Measurements from ENCODE around the gene RHOB. TPM values are rescaled to one million over a fixed set of nuclear protein-coding genes. Genes with fewer than 3 reads are reported as not detected.

RHOB gene
- total and polyA plus RNA-seq, 8 donors: 143 to 1,146 (median 424) TPM

DNA sequence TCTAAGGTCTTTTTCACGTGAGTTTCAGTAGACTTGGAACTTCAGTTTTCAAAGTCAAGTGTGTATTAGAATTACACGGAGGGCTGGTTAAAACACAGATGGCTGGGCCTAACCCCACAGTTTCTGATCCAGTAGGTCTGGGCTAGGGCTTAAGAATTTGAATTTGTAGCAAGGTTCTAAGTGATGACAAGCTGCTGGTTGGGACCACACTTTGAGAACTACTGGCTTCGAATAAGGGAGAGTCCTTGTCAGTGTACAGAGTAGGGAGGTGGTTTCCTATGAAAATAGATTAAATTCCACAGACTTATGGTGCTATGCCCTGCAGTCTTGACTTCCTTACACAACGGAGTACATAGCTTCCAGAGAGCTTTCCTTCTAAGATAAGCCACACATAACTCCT, 4.5 kb downstream of the RHOB start:
- Histone ChIP-seq H3K4me1 (peaks cover 18 to 47% (median 30%) of the 10 kb centered on the region in 4 donors), H3K9me3 (no peaks in the 10 kb centered on the region), H3K27ac (peak overlapping the region; percentile 52 to 100 (median 99)), H3K4me3 (no peak overlapping the region), H3K36me3 (peaks cover 0 to 22% (median 12%) of the 10 kb centered on the region in 4 donors), H3K27me3 (no peaks in the 10 kb centered on the region)
- intact Hi-C loops (cut with DNase I; ENCODE audit: low total_unique reads): no loop called here
- no peak for TF ChIP-seq POLR2A (IDR thresholded peaks at IDR 0.05)
- peak in 2 of 3 donors; percentile 56 to 74 for TF ChIP-seq POLR2AphosphoS5 (IDR thresholded peaks at IDR 0.05)
- peak in 1 of 2 donors; percentile 24 for DNase-seq
- WGBS, 5 donors: 32 to 44% (median 38%) methylated on average over 4 of the region's 4 CpGs

DNA sequence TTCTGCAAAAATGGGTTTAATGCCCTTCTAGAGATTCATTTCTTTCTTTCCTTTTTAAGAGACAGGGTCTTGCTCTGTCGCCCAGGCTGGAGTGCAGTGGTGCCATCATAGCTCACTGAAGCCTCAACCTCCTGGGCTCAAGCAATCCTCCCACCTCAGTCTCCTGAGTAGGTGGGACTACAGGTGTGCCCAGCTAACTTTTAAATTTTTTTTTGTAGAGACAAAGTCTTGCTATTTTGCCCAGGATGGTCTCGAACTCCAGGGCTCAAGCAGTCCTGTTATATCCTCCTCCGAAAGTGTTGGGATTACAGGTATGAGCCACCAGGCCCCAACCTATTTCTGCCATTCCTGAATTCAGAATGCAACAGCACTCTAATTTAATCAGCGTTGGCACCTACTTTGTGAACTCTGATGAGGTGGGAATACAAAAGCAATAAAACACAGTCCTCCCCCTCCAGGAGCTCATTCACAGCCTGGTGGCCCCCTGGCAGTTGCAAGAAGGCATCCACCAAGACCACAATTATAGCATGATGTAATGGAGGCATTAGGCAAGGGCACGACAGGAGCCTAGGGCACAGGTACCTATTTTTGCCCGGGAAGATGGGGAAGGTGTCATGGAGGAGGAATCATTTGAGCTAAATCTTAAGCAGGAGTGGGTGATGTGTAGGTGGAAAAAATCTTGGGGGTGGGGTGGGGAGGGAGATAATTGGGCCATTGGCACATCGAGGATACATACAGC, 5.1 kb downstream of the RHOB start:
- no peaks in the 10 kb centered on the region for H3K9me3 ChIP-seq
- TF ChIP-seq POLR2A (IDR thresholded peaks at IDR 0.05): no peak
- TF ChIP-seq POLR2AphosphoS5 (IDR thresholded peaks at IDR 0.05): peak in 2 of 3 donors; percentile 69 to 74
- 89 to 95% (median 94%) methylated on average over 7 of the region's 7 CpGs for WGBS, 5 donors
- DNase-seq: peak in 1 of 2 donors; percentile 21
- intact Hi-C loops (cut with DNase I; ENCODE audit: low total_unique reads): no loop called here
- H3K27ac ChIP-seq: peak overlapping the region in 4 of 5 donors; percentile 98 to 100 (median 100)
- peaks cover 0 to 22% (median 12%) of the 10 kb centered on the region in 4 donors for H3K36me3 ChIP-seq
- H3K4me1 ChIP-seq: peaks cover 19 to 47% (median 34%) of the 10 kb centered on the region in 4 donors
- no peak overlapping the region for H3K4me3 ChIP-seq
- H3K27me3 ChIP-seq: no peaks in the 10 kb centered on the region

GRCh38 chr2:20452551-20452950, 5.7 kb downstream of the RHOB start:
- H3K4me3 ChIP-seq: no peak overlapping the region
- peaks cover 18 to 54% (median 40%) of the 10 kb centered on the region in 4 donors for H3K4me1 ChIP-seq
- WGBS, 5 donors: 55 to 85% (median 67%) methylated on average over 3 to 4 of the region's 4 CpGs
- peak in 1 of 2 donors; percentile 27 for DNase-seq
- no peaks in the 10 kb centered on the region for H3K27me3 ChIP-seq
- no peaks in the 10 kb centered on the region for H3K9me3 ChIP-seq
- peak overlapping the region in 4 of 5 donors; percentile 98 to 100 (median 100) for H3K27ac ChIP-seq
- peaks cover 0 to 18% (median 11%) of the 10 kb centered on the region in 4 donors for H3K36me3 ChIP-seq
- peak in 2 of 3 donors; percentile 35 to 50 for TF ChIP-seq POLR2AphosphoS5 (IDR thresholded peaks at IDR 0.05)
- no peak for TF ChIP-seq EP300 (IDR thresholded peaks at IDR 0.05)
- TF ChIP-seq, protein P1, sequence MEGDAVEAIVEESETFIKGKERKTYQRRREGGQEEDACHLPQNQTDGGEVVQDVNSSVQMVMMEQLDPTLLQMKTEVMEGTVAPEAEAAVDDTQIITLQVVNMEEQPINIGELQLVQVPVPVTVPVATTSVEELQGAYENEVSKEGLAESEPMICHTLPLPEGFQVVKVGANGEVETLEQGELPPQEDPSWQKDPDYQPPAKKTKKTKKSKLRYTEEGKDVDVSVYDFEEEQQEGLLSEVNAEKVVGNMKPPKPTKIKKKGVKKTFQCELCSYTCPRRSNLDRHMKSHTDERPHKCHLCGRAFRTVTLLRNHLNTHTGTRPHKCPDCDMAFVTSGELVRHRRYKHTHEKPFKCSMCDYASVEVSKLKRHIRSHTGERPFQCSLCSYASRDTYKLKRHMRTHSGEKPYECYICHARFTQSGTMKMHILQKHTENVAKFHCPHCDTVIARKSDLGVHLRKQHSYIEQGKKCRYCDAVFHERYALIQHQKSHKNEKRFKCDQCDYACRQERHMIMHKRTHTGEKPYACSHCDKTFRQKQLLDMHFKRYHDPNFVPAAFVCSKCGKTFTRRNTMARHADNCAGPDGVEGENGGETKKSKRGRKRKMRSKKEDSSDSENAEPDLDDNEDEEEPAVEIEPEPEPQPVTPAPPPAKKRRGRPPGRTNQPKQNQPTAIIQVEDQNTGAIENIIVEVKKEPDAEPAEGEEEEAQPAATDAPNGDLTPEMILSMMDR (IDR thresholded peaks at IDR 0.05): no peak
- no peak for TF ChIP-seq POLR2A (IDR thresholded peaks at IDR 0.05)
- intact Hi-C loops (cut with DNase I; ENCODE audit: low total_unique reads): no loop called here

DNA sequence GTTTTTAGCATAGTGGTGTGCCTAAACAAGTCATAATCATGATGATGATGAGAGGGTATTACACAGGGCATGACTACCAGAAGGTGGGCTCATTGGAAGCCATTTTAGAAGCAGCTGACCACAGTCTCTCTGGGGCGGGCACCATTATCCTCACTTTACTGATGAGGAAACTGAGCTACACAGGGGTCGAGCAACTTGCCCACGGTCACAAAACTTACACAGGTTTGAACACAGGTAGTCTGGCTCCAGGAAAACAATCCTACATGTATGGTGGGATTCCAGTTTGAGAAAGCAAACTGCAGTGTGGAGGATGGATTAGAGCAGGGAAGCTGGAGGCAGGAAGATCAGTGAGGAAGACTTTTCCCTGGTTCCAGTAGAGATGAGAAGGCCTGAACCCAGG, 6.2 kb downstream of the RHOB start:
- intact Hi-C loops (cut with DNase I; ENCODE audit: low total_unique reads): no loop called here
- peaks cover 0 to 12% (median 6%) of the 10 kb centered on the region in 4 donors for H3K36me3 ChIP-seq
- 94 to 99% (median 98%) methylated on average over 3 of the region's 3 CpGs for WGBS, 5 donors
- peaks cover 17 to 59% (median 45%) of the 10 kb centered on the region in 4 donors for H3K4me1 ChIP-seq
- TF ChIP-seq POLR2A (IDR thresholded peaks at IDR 0.05): peak in 1 of 4 donors; percentile 4
- TF ChIP-seq, protein P1 (IDR thresholded peaks at IDR 0.05): no peak
- peak in 1 of 3 donors; percentile 51 for TF ChIP-seq POLR2AphosphoS5 (IDR thresholded peaks at IDR 0.05)
- no peak for TF ChIP-seq EP300 (IDR thresholded peaks at IDR 0.05)
- H3K9me3 ChIP-seq: no peaks in the 10 kb centered on the region
- H3K27me3 ChIP-seq: no peaks in the 10 kb centered on the region
- DNase-seq: peak in 1 of 2 donors; percentile 11
- no peak overlapping the region for H3K4me3 ChIP-seq
- peak overlapping the region in 3 of 5 donors; percentile 98 to 100 (median 100) for H3K27ac ChIP-seq

DNA sequence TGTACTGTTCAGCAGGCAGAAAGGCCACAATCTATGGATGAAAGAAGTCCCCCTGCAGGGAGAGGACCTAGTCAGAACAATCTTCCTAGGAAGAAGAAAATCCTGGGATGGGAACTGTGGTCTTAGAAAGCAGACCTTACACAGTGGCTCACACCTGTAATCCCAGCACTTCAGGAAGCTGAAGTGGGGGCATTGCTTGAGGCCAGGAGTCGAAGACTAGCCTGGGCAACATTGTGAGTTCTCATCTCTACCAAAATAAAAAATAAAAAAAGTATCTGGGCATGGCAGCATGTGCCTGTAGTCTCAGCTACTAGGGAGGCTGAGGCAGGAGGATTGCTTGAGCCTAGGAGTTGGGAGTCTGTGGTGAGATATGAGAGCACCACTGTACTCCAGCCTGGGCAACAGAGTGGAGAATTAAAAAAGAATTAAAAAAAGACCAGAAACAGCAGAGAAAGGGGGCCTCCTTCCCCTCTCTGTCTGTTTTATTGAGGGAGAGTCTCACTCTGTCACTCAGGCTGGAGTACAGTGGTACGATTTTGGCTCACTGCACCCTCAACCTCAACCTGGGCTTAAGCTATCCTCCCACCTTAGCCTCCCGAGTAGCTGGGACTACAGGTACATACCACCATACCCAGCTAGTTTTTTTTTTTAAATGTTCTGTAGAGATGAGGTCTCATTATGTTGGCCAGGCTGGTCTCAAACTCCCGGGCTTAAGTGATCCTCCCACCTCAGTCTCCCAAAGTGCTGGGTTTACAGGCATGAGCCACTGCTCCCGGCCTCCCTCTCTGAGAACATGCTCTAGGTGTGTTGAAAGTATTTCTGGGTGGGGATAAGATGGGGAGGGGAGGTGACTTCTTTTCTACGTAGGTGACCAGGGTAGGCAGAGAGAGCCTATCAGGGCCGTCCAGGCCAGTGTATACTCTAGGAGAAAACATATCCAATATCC, 7.4 kb downstream of the RHOB start:
- WGBS, 5 donors: 81 to 91% (median 88%) methylated on average over 7 of the region's 7 CpGs
- intact Hi-C loops (cut with DNase I; ENCODE audit: low total_unique reads): no loop called here
- H3K27ac ChIP-seq: peak overlapping the region in 4 of 5 donors; percentile 75 to 84 (median 80)

More for the DNA sequence above, 7.4 kb downstream of the RHOB start:
- DNase-seq: peak in 1 of 2 donors; percentile 23
- H3K4me3 ChIP-seq: no peak overlapping the region
- no peaks in the 10 kb centered on the region for H3K9me3 ChIP-seq
- TF ChIP-seq POLR2AphosphoS5 (IDR thresholded peaks at IDR 0.05) (peak in 1 of 3 donors; percentile 26), EP300 (IDR thresholded peaks at IDR 0.05) (no peak), POLR2A (IDR thresholded peaks at IDR 0.05) (no peak)
- TF ChIP-seq, protein P1 (IDR thresholded peaks at IDR 0.05): no peak
- H3K27me3 ChIP-seq: no peaks in the 10 kb centered on the region
- H3K36me3 ChIP-seq: no peaks in the 10 kb centered on the region
- peaks cover 28 to 67% (median 51%) of the 10 kb centered on the region in 4 donors for H3K4me1 ChIP-seq
